Measurements from ENCODE around the gene MTCL3.
"Not testable (repeated sequence)": the region's sequence is repeated elsewhere in the genome, so short reads cannot be mapped to it uniquely, and the experiment has no call there.

Gene MTCL3

GRCh38 chr6:127464881-127465459, 54.2 kb downstream of the MTCL3 start:
- no peak for DNase-seq

GRCh38 chr6:127464161-127464880, 54.8 kb downstream of the MTCL3 start:
- DNase-seq, result no peak

GRCh38 chr6:127463056-127463455, 56.1 kb downstream of the MTCL3 start:
- DNase-seq, result no peak

GRCh38 chr6:127462376-127462775, 56.8 kb downstream of the MTCL3 start:
- DNase-seq, result no peak

- DNase-seq, result no peak
Observed at GRCh38 chr6:127460465-127460864, 58.7 kb downstream of the MTCL3 start.

- DNase-seq, result no peak
Observed at GRCh38 chr6:127459231-127459641, 59.9 kb downstream of the MTCL3 start, which contains the start of gene KIAA0408. Gene KIAA0408 (minus strand): TSS chr6:127459389. CDS start chr6:127453981, 5,408 bp downstream.

- no peak for DNase-seq
Observed at GRCh38 chr6:127458817-127459216, 60.3 kb downstream of the MTCL3 start.

- no peak for DNase-seq
Observed at GRCh38 chr6:127458222-127458621, 60.9 kb downstream of the MTCL3 start.

- no peak for DNase-seq
Observed at GRCh38 chr6:127457456-127458064, 61.6 kb downstream of the MTCL3 start.

GRCh38 chr6:127456465-127456864, 62.7 kb downstream of the MTCL3 start:
- no peak for DNase-seq

GRCh38 chr6:127453845-127454619, 65.1 kb downstream of the MTCL3 start:
- no peak for DNase-seq

GRCh38 chr6:127452803-127453202, 66.3 kb downstream of the MTCL3 start:
- no peak for DNase-seq

GRCh38 chr6:127451388-127451787, 67.7 kb downstream of the MTCL3 start:
- no peak for DNase-seq

GRCh38 chr6:127447780-127448179, 71.4 kb downstream of the MTCL3 start:
- no peak for DNase-seq

GRCh38 chr6:127446356-127446755, 72.8 kb downstream of the MTCL3 start:
- DNase-seq, result no peak

GRCh38 chr6:127441881-127442280, 77.3 kb downstream of the MTCL3 start:
- no peak for DNase-seq

- no peak for DNase-seq
Observed at GRCh38 chr6:127439718-127440117, 79.4 kb downstream of the MTCL3 start.

GRCh38 chr6:127436578-127437110, 82.5 kb downstream of the MTCL3 start:
- no peak for DNase-seq

GRCh38 chr6:127435626-127436220, 83.4 kb downstream of the MTCL3 start:
- DNase-seq, result no peak

GRCh38 chr6:127434651-127435050, 84.5 kb downstream of the MTCL3 start:
- DNase-seq, result no peak

- DNase-seq, result not testable (repeated sequence)
Observed at GRCh38 chr6:127428562-127428961, 90.6 kb downstream of the MTCL3 start.

- DNase-seq, result no peak
Observed at GRCh38 chr6:127423921-127424320, 95.2 kb downstream of the MTCL3 start.

Measured in NCI-H1436 treated with DMSO at 0.1 percent for 48 hours (cell line).